CD8-positive, alpha-beta memory T cell (primary cell): ENCODE measurements around the gene WFDC8. TPM values are rescaled to one million over a fixed set of nuclear protein-coding genes. Genes with fewer than 3 reads are reported as not detected.

Source experiments
- CTCF ChIA-PET: fragments of 350-600 bp; sonication (Branson Sonifier 250); formaldehyde crosslinking; loops from one replicate; lab custom pipeline; 2021; ENCODE audit warnings: antibody characterized with exemption; lab: Charles Lee
- POLR2A ChIA-PET: fragments of 350-600 bp; sonication (Branson Sonifier 250); formaldehyde crosslinking; loops from one replicate; lab custom pipeline; 2021; ENCODE audit warnings: antibody characterized with exemption; lab: Charles Lee
- DNase-seq, 5 donors: peaks; one replicate each; pipeline versions ENCODE4 v3.0.0 to v3.0.0-alpha.2; 2020 to 2022; ENCODE audit warnings: mixed read lengths in 1 of 5
- H3K27ac ChIP-seq: one replicate; pipeline ENCODE4 v1.7.0; 2013; ENCODE audit warnings: low read depth, mild to moderate bottlenecking, low read length, moderate library complexity
- H3K27me3 ChIP-seq: 2 replicates; pipeline ENCODE4 v1.7.0; 2013; ENCODE audit warnings: low read length, mild to moderate bottlenecking; ENCODE audit not compliant: insufficient read depth, poor library complexity, severe bottlenecking
- H3K36me3 ChIP-seq: 2 replicates; pipeline ENCODE4 v1.7.0; 2013; ENCODE audit warnings: mild to moderate bottlenecking, low read length, moderate library complexity; ENCODE audit not compliant: insufficient read depth
- H3K4me1 ChIP-seq: 2 replicates; pipeline ENCODE4 v1.7.0; 2013; ENCODE audit warnings: mild to moderate bottlenecking, low read length, moderate library complexity; ENCODE audit not compliant: insufficient read depth
- H3K4me3 ChIP-seq: 2 replicates; pipeline ENCODE4 v1.7.0; 2013; ENCODE audit warnings: mild to moderate bottlenecking, low read length
- H3K9me3 ChIP-seq: 2 replicates; pipeline ENCODE4 v1.7.0; 2013; ENCODE audit warnings: mild to moderate bottlenecking, low read length
- H3K27ac Mint-ChIP-seq, 8 donors: one replicate each; pipeline ENCODE4 v1.8.0; 2020 to 2021; ENCODE audit warnings: mixed read lengths in 8 of 8, mild to moderate bottlenecking in 6 of 8, inconsistent platforms in 3 of 8, moderate library complexity in 3 of 8
- H3K27me3 Mint-ChIP-seq, 2 donors: one replicate each; pipeline ENCODE4 v1.8.0; 2020 to 2021; ENCODE audit warnings: mixed read lengths in 2 of 2, mild to moderate bottlenecking in 1 of 2, moderate library complexity in 1 of 2
- H3K36me3 Mint-ChIP-seq, 3 donors: one replicate each; pipeline ENCODE4 v1.8.0; 2020 to 2021; ENCODE audit warnings: mixed read lengths in 3 of 3, inconsistent platforms in 1 of 3, mild to moderate bottlenecking in 1 of 3
- H3K4me1 Mint-ChIP-seq, 3 donors: one replicate each; pipeline ENCODE4 v1.8.0; 2020 to 2021; ENCODE audit warnings: mixed read lengths in 3 of 3, inconsistent platforms in 1 of 3, mild to moderate bottlenecking in 1 of 3
- H3K4me3 Mint-ChIP-seq, 7 donors: one replicate each; pipeline ENCODE4 v1.8.0; 2020 to 2021; ENCODE audit warnings: mixed read lengths in 7 of 7, mild to moderate bottlenecking in 6 of 7, moderate library complexity in 4 of 7, inconsistent platforms in 2 of 7
- H3K9me3 Mint-ChIP-seq, 5 donors: one replicate each; pipeline ENCODE4 v1.8.0; 2020 to 2022; ENCODE audit warnings: mixed read lengths in 5 of 5, mild to moderate bottlenecking in 3 of 5, moderate library complexity in 2 of 5, inconsistent platforms in 1 of 5
- polyA plus RNA-seq: library from polyadenylated mRNA; unstranded; fragments of 300-500 nt; fragmentation: Illumina TruSeq; gene quantifications from one replicate; pipeline ENCODE4 v1.2.3, GENCODE V29; 2021
- total RNA-seq, 2 experiments: library from RNA; stranded (reverse); gene quantifications; one replicate each; pipeline ENCODE4 v1.2.3, GENCODE V29; 2021

The WFDC8 gene
- total and polyA plus RNA-seq, 3 experiments from 2014 or later, result not detected

- ChIA-PET CTCF (no interaction called here), POLR2A (no interaction called here)
- Histone ChIP-seq H3K27ac (no peak within 1 kb of the TSS), H3K27me3 (no peaks in the 10 kb centered on the region), H3K4me3 (no peak within 1 kb of the TSS), H3K9me3 (no peaks in the 10 kb centered on the region), H3K4me1 (no peaks in the 10 kb centered on the region), H3K36me3 (no peaks in the 10 kb centered on the region)
- H3K27ac Mint-ChIP-seq, result peak within 1 kb of the TSS in 1 of 8 donors; percentile 67
- no peak for DNase-seq
- H3K27me3 Mint-ChIP-seq, result peaks cover 4 to 40% of the 10 kb centered on the region in 2 donors
- no peaks in the 10 kb centered on the region for H3K4me1 Mint-ChIP-seq
- no peaks in the 10 kb centered on the region for H3K36me3 Mint-ChIP-seq
- no peaks in the 10 kb centered on the region for H3K9me3 Mint-ChIP-seq
- H3K4me3 Mint-ChIP-seq, result no peak within 1 kb of the TSS
Measured at GRCh38 chr20:45515147-45515913, 63.8 kb downstream of the WFDC8 start, which contains the start of gene SPINT3. TSS of gene SPINT3 (minus strand) at chr20:45515622. CDS start at chr20:45515608, 14 bp downstream.

- H3K27ac Mint-ChIP-seq, result no peak overlapping the region
- H3K27me3 Mint-ChIP-seq, result peaks cover under 1 to 53% of the 10 kb centered on the region in 2 donors
- Histone ChIP-seq H3K27me3 (no peaks in the 10 kb centered on the region), H3K36me3 (no peaks in the 10 kb centered on the region), H3K27ac (no peak overlapping the region), H3K9me3 (no peaks in the 10 kb centered on the region), H3K4me3 (no peak overlapping the region), H3K4me1 (no peaks in the 10 kb centered on the region)
- no peak overlapping the region for H3K4me3 Mint-ChIP-seq
- H3K4me1 Mint-ChIP-seq, result no peaks in the 10 kb centered on the region
- ChIA-PET CTCF (no interaction called here), POLR2A (no interaction called here)
- H3K36me3 Mint-ChIP-seq, result no peaks in the 10 kb centered on the region
- no peak for DNase-seq
- H3K9me3 Mint-ChIP-seq, result no peaks in the 10 kb centered on the region
Measured at GRCh38 chr20:45510242-45510862, 68.7 kb downstream of the WFDC8 start.

- no peaks in the 10 kb centered on the region for H3K9me3 ChIP-seq
- DNase-seq, result no peak
- ChIA-PET CTCF (no interaction called here), POLR2A (no interaction called here)
- no peak overlapping the region for H3K4me3 ChIP-seq
- no peaks in the 10 kb centered on the region for H3K36me3 Mint-ChIP-seq
- no peaks in the 10 kb centered on the region for H3K4me1 Mint-ChIP-seq
- no peaks in the 10 kb centered on the region for H3K36me3 ChIP-seq
- H3K27me3 ChIP-seq, result no peaks in the 10 kb centered on the region
- peaks cover 2 to 58% of the 10 kb centered on the region in 2 donors for H3K27me3 Mint-ChIP-seq
- no peaks in the 10 kb centered on the region for H3K9me3 Mint-ChIP-seq
- no peak overlapping the region for H3K27ac Mint-ChIP-seq
- H3K27ac ChIP-seq, result no peak overlapping the region
- no peak overlapping the region for H3K4me3 Mint-ChIP-seq
- no peaks in the 10 kb centered on the region for H3K4me1 ChIP-seq
Measured at GRCh38 chr20:45509091-45509490, 70.0 kb downstream of the WFDC8 start.

DNA sequence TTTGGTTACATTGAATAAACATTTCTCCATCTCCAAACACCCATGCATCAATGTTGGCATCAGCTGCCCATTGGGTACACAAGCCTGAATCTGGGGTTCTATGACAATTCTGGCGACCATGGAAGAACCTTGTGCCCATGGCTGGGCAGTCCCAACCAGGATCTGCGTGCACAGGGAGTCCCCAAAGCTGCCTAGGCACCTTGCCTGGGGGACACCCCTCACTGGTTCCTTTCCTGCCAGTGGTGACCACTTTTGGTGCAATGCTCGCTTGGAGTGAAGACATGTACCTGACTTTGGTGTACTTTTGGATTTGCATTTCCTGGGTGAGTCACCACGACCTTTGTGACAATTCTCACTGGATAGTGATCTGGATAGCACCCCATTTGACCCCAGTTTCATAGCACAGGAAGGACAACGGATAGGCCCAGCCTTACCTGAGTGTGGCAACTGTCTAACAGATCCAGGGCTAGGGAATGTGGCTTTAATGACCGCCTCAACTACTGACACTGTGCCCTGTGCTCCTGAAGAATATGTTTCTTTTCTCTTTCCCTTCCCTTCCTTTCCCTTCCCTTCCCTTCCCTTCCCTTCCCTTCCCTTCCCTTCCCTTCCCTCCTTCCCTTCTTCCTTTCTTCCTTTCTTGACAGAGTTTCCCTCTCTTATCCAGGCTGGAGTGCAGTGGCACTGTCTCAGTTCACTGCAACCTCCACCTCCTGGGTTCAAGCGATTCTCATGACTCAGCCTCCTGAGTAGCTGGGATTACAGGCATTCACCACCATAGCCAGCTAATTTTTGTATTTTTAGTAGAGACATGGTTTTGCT is 70.8 kb downstream of the WFDC8 start:
- H3K27me3 ChIP-seq, result no peaks in the 10 kb centered on the region
- H3K36me3 ChIP-seq, result no peaks in the 10 kb centered on the region
- H3K4me3 ChIP-seq, result no peak overlapping the region
- H3K9me3 ChIP-seq, result no peaks in the 10 kb centered on the region
- no peaks in the 10 kb centered on the region for H3K4me1 ChIP-seq
- Mint-ChIP-seq H3K27me3 (peaks cover 2 to 63% of the 10 kb centered on the region in 2 donors), H3K4me3 (no peak overlapping the region), H3K4me1 (no peaks in the 10 kb centered on the region), H3K27ac (no peak overlapping the region), H3K9me3 (no peaks in the 10 kb centered on the region), H3K36me3 (no peaks in the 10 kb centered on the region)
- DNase-seq, result no peak
- ChIA-PET POLR2A (no interaction called here), CTCF (no interaction called here)
- no peak overlapping the region for H3K27ac ChIP-seq

DNA sequence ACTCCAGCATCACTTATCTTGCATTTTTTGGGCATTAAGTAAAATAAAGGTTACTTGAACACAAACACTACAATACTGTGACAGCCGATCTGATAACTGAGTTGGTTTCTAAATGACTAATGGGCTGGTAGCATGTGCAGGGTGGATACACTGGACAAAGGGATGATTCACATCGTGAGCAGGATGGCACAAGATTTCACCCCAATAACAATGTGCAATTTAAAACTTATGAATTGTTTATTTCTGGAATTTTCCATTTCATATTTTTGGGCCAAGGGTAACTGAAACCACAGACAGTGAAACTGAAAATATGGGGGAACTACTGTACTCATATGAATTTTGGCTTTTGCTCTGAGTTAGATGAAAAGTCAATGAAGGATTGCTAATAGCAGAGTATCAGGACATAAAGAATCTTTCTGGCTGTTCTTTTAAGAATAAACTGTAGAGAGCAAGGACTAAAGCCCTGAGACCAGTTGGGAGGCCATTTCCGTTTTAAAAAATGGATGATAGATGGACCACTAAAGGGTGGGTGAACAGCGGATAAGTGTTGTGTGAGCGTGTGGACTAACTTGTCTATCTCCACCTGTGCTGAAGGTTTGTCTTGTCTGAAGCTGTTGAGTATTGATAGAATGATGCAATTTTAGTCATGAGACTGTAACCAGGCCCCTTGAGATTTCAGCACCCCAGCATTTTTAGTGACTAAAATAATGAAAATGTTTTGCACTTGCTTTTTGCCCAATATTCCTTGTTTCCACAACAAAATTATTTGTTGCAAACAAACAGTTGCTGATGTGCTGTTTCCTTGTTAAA is 71.9 kb downstream of the WFDC8 start:
- DNase-seq, result no peak
- H3K9me3 Mint-ChIP-seq, result no peaks in the 10 kb centered on the region
- Histone ChIP-seq H3K9me3 (no peaks in the 10 kb centered on the region), H3K27ac (no peak overlapping the region), H3K4me3 (no peak overlapping the region), H3K36me3 (no peaks in the 10 kb centered on the region), H3K4me1 (no peaks in the 10 kb centered on the region), H3K27me3 (no peaks in the 10 kb centered on the region)
- CTCF ChIA-PET, result no interaction called here
- H3K27ac Mint-ChIP-seq, result no peak overlapping the region
- H3K4me1 Mint-ChIP-seq, result no peaks in the 10 kb centered on the region
- no peak overlapping the region for H3K4me3 Mint-ChIP-seq
- peaks cover 2 to 60% of the 10 kb centered on the region in 2 donors for H3K27me3 Mint-ChIP-seq
- H3K36me3 Mint-ChIP-seq, result no peaks in the 10 kb centered on the region
- POLR2A ChIA-PET, result no interaction called here

DNA sequence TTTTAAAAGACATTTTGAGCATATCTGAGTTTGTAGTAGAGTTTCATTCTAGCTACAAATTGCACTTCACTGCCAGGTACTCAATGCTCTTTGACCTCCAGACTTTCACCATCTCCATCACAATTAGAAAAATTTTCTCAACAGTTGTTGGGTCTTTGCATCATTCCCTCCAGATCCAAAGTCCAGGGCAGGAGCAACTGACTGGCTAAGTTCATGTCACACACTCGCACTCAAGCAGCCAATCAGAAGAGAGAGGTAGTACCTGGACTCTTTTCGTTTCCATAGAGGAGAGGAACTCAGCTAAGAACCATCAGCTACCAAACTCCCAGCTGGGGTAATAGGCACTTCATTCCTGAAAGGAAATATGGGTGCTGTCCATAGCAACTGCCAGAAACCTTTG is 72.7 kb downstream of the WFDC8 start:
- Mint-ChIP-seq H3K4me1 (no peaks in the 10 kb centered on the region), H3K9me3 (no peaks in the 10 kb centered on the region), H3K27ac (no peak overlapping the region), H3K27me3 (peaks cover 5 to 64% of the 10 kb centered on the region in 2 donors), H3K36me3 (no peaks in the 10 kb centered on the region), H3K4me3 (no peak overlapping the region)
- ChIA-PET POLR2A (no interaction called here), CTCF (no interaction called here)
- no peaks in the 10 kb centered on the region for H3K36me3 ChIP-seq
- no peak overlapping the region for H3K4me3 ChIP-seq
- no peak overlapping the region for H3K27ac ChIP-seq
- no peaks in the 10 kb centered on the region for H3K9me3 ChIP-seq
- H3K27me3 ChIP-seq, result no peaks in the 10 kb centered on the region
- H3K4me1 ChIP-seq, result no peaks in the 10 kb centered on the region
- no peak for DNase-seq

- H3K9me3 Mint-ChIP-seq, result no peaks in the 10 kb centered on the region
- no peak overlapping the region for H3K4me3 ChIP-seq
- H3K27ac Mint-ChIP-seq, result no peak overlapping the region
- H3K27me3 Mint-ChIP-seq, result peaks cover 17 to 61% of the 10 kb centered on the region in 2 donors
- ChIA-PET CTCF (no interaction called here), POLR2A (no interaction called here)
- H3K4me1 Mint-ChIP-seq, result no peaks in the 10 kb centered on the region
- no peaks in the 10 kb centered on the region for H3K27me3 ChIP-seq
- H3K27ac ChIP-seq, result no peak overlapping the region
- H3K36me3 ChIP-seq, result no peaks in the 10 kb centered on the region
- no peaks in the 10 kb centered on the region for H3K9me3 ChIP-seq
- H3K4me3 Mint-ChIP-seq, result no peak overlapping the region
- no peaks in the 10 kb centered on the region for H3K4me1 ChIP-seq
- DNase-seq, result no peak
- no peaks in the 10 kb centered on the region for H3K36me3 Mint-ChIP-seq
Measured at GRCh38 chr20:45503403-45503802, 75.7 kb downstream of the WFDC8 start.
